HEK293 (cell line): ENCODE results near the gene NUP35.
"Not testable (repeated sequence)": the region's sequence is repeated elsewhere in the genome, so short reads cannot be mapped to it uniquely, and the experiment has no call there.

ENCODE experiments used
- CTCF ChIA-PET: fragments of 350-600 bp; formaldehyde crosslinking; extraction: SDS; loops from one replicate; lab custom pipeline; 2021; ENCODE audit warnings: antibody characterized with exemption; lab: Yijun Ruan, JAX
- POLR2A ChIA-PET: fragments of 300-600 bp; formaldehyde crosslinking; extraction: SDS; loops from one replicate; lab custom pipeline; 2020; ENCODE audit warnings: antibody characterized with exemption, inconsistent platforms; lab: Yijun Ruan, JAX
- H3K27ac ChIP-seq: fragments of 200-500 bp; sonication (Bioruptor generic); 2 replicates; pipeline ENCODE4 v1.5.1; 2014; ENCODE audit warnings: low read depth, low read length, control low read depth, inconsistent platforms; ENCODE audit errors: extremely low read depth
- H3K36me3 ChIP-seq, 2 experiments: fragments of 200-500 bp in 1 of 2; sonication (Bioruptor generic) in 1 of 2; 1 replicate in 1 of 2; 2 replicates in 1 of 2; pipeline ENCODE4 v1.5.1; 2014 to 2017; ENCODE audit warnings: inconsistent platforms in 2 of 2, low read length in 2 of 2; ENCODE audit not compliant: control insufficient read depth in 2 of 2, insufficient read depth in 1 of 2
- H3K4me1 ChIP-seq: fragments of 200-500 bp; sonication (Bioruptor generic); 2 replicates; pipeline ENCODE4 v1.5.1; 2014; ENCODE audit warnings: mild to moderate bottlenecking, low read length, inconsistent platforms; ENCODE audit not compliant: control insufficient read depth, insufficient read depth
- H3K4me3 ChIP-seq: 2 replicates; pipeline ENCODE4 v1.5.1; 2011; ENCODE audit warnings: low read depth, mild to moderate bottlenecking, control low read depth, low read length, moderate library complexity
- H3K9me3 ChIP-seq: fragments of 200-500 bp; sonication (Bioruptor generic); 2 replicates; pipeline ENCODE4 v1.5.1; 2014; ENCODE audit warnings: low read depth, low read length, inconsistent platforms; ENCODE audit not compliant: control insufficient read depth, insufficient read depth
- EGR2 ChIP-seq: fragments of 450-650 bp; formaldehyde crosslinking; IDR thresholded peaks from 2 replicates; pipeline ENCODE4 v1.5.1; 2016; ENCODE audit warnings: low read depth, missing biosample characterization, missing genetic modification characterization
- GFI1B ChIP-seq: fragments of 450-650 bp; formaldehyde crosslinking; IDR thresholded peaks from 2 replicates; pipeline ENCODE4 v1.5.1; 2016; ENCODE audit warnings: missing biosample characterization, missing genetic modification characterization
- GLI4 ChIP-seq: fragments of 450-650 bp; formaldehyde crosslinking; IDR thresholded peaks from 2 replicates; pipeline ENCODE4 v1.5.1; 2016; ENCODE audit warnings: missing biosample characterization, missing genetic modification characterization
- KLF8 ChIP-seq: fragments of 450-650 bp; formaldehyde crosslinking; IDR thresholded peaks from 2 replicates; pipeline ENCODE4 v1.5.1; 2016; ENCODE audit warnings: missing biosample characterization, missing genetic modification characterization
- PRDM10 ChIP-seq: fragments of 450-650 bp; formaldehyde crosslinking; IDR thresholded peaks from 2 replicates; pipeline ENCODE4 v1.5.1; 2016; ENCODE audit warnings: missing biosample characterization, missing genetic modification characterization
- ZNF155 ChIP-seq: fragments of 450-650 bp; formaldehyde crosslinking; IDR thresholded peaks from 2 replicates; pipeline ENCODE4 v1.5.1; 2016; ENCODE audit warnings: missing biosample characterization, missing genetic modification characterization
- ZNF16 ChIP-seq: fragments of 450-650 bp; formaldehyde crosslinking; IDR thresholded peaks from 2 replicates; pipeline ENCODE4 v1.5.1; 2016; ENCODE audit warnings: low read depth, missing biosample characterization, missing genetic modification characterization
- ZNF19 ChIP-seq: fragments of 450-650 bp; formaldehyde crosslinking; IDR thresholded peaks from 2 replicates; pipeline ENCODE4; 2016; ENCODE audit warnings: missing biosample characterization, missing genetic modification characterization, low read depth
- ZNF48 ChIP-seq: fragments of 450-650 bp; formaldehyde crosslinking; IDR thresholded peaks from 2 replicates; pipeline ENCODE4 v1.5.1; 2016; ENCODE audit warnings: missing biosample characterization, missing genetic modification characterization
- ZNF585B ChIP-seq: fragments of 450-650 bp; formaldehyde crosslinking; IDR thresholded peaks from 2 replicates; pipeline ENCODE4 v1.5.1; 2016; ENCODE audit warnings: missing biosample characterization, missing genetic modification characterization
- ZNF629 ChIP-seq: fragments of 450-650 bp; formaldehyde crosslinking; IDR thresholded peaks from 2 replicates; pipeline ENCODE4 v1.5.1; 2017; ENCODE audit warnings: missing biosample characterization, missing genetic modification characterization
- ZNF837 ChIP-seq: fragments of 450-650 bp; formaldehyde crosslinking; IDR thresholded peaks from 2 replicates; pipeline ENCODE4 v1.5.1; 2016; ENCODE audit warnings: missing biosample characterization, missing genetic modification characterization
- TF ChIP-seq, protein P1 (sequence below): fragments of 450-650 bp; formaldehyde crosslinking; IDR thresholded peaks from 2 replicates; pipeline ENCODE4 v1.5.1; 2017; ENCODE audit warnings: missing biosample characterization, missing genetic modification characterization
- TF ChIP-seq, protein P2 (sequence below): fragments of 450-650 bp; formaldehyde crosslinking; IDR thresholded peaks from 2 replicates; pipeline ENCODE4 v1.5.1; 2016; ENCODE audit warnings: missing biosample characterization, missing genetic modification characterization, low read depth

The NUP35 gene

GRCh38 chr2:183153967-183154366, 29.7 kb downstream of the NUP35 start:
- Histone ChIP-seq H3K4me3 (no peak overlapping the region), H3K27ac (no peak overlapping the region), H3K36me3 (peaks cover 13 to 46% of the 10 kb centered on the region in 2 experiments), H3K9me3 (no peaks in the 10 kb centered on the region), H3K4me1 (no peaks in the 10 kb centered on the region)
- CTCF ChIA-PET: no interaction called here
- POLR2A ChIA-PET: no interaction called here
- no peak for TF ChIP-seq EGR2 (tag by site-specific recombination)
- peak; percentile 87 for TF ChIP-seq ZNF585B (tag by site-specific recombination)

DNA sequence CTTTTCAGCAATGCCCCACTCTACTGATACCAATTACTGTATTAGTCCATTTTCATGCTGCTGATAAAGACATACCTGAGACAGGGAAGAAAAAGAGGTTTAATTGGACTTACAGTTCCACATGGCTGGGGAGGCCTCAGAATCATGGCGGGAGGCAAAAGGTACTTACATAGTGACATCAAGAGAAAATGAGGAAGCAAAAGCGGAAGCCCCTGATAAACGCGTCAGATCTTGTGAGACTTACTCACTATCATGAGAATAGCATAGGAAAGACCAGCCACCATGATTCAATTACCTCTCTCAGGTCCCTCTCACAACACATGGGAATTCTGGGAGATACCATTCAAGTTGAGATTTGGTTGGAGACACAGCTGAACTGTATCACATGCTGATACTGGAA, 30.5 kb downstream of the NUP35 start:
- H3K27ac ChIP-seq, H3K4me1 ChIP-seq, CTCF ChIA-PET, H3K4me3 ChIP-seq, H3K9me3 ChIP-seq: not testable (repeated sequence)
- POLR2A ChIA-PET: interaction anchor here (0.7 kb wide), 1 partner anchor 87 kb away, joined by 3 read pairs; no protein-coding TSS in a partner anchor
- peaks cover 13 to 51% of the 10 kb centered on the region in 2 experiments for H3K36me3 ChIP-seq

GRCh38 chr2:183157131-183157530, 32.9 kb downstream of the NUP35 start:
- peaks cover 22 to 48% of the 10 kb centered on the region in 2 experiments for H3K36me3 ChIP-seq
- POLR2A ChIA-PET: no interaction called here
- TF ChIP-seq GFI1B (no peak), PRDM10 (no peak), ZNF155 (no peak), KLF8 (tag by site-specific recombination) (no peak), ZNF19 (no peak), ZNF837 (tag by site-specific recombination) (no peak), ZNF16 (no peak), ZNF48 (tag by site-specific recombination) (no peak), GLI4 (tag by site-specific recombination) (no peak), ZNF629 (tag by site-specific recombination) (no peak)
- TF ChIP-seq, protein P1, sequence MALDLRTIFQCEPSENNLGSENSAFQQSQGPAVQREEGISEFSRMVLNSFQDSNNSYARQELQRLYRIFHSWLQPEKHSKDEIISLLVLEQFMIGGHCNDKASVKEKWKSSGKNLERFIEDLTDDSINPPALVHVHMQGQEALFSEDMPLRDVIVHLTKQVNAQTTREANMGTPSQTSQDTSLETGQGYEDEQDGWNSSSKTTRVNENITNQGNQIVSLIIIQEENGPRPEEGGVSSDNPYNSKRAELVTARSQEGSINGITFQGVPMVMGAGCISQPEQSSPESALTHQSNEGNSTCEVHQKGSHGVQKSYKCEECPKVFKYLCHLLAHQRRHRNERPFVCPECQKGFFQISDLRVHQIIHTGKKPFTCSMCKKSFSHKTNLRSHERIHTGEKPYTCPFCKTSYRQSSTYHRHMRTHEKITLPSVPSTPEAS (tag by site-specific recombination): no peak
- TF ChIP-seq, protein P2, sequence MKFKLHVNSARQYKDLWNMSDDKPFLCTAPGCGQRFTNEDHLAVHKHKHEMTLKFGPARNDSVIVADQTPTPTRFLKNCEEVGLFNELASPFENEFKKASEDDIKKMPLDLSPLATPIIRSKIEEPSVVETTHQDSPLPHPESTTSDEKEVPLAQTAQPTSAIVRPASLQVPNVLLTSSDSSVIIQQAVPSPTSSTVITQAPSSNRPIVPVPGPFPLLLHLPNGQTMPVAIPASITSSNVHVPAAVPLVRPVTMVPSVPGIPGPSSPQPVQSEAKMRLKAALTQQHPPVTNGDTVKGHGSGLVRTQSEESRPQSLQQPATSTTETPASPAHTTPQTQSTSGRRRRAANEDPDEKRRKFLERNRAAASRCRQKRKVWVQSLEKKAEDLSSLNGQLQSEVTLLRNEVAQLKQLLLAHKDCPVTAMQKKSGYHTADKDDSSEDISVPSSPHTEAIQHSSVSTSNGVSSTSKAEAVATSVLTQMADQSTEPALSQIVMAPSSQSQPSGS: no peak

More at GRCh38 chr2:183157131-183157530, 32.9 kb downstream of the NUP35 start:
- Histone ChIP-seq H3K4me1 (no peaks in the 10 kb centered on the region), H3K4me3 (no peak overlapping the region), H3K9me3 (no peaks in the 10 kb centered on the region), H3K27ac (no peak overlapping the region)
- CTCF ChIA-PET: no interaction called here
